ENCODE data around the gene ITGB8.
A peak's percentile ranks its signal among the peaks of the same experiment; 100 is the strongest.

Gene ITGB8

GRCh38 chr7:20316706-20317105, 14.0 kb upstream of the ITGB8 start:
- no peaks in the 10 kb centered on the region for H3K27me3 Mint-ChIP-seq (ENCODE audit: low read depth)
- peaks cover 8% of the 10 kb centered on the region for H3K4me1 Mint-ChIP-seq
- no peak overlapping the region for H3K4me3 Mint-ChIP-seq
- no peaks in the 10 kb centered on the region for H3K9me3 Mint-ChIP-seq
- TF ChIP-seq CTCF (IDR thresholded peaks at IDR 0.05; ENCODE audit: unreplicated experiment in 3 of 3), result no peak
- H3K27ac Mint-ChIP-seq, result no peak overlapping the region
- no peaks in the 10 kb centered on the region for H3K36me3 Mint-ChIP-seq (ENCODE audit: low read depth)

DNA sequence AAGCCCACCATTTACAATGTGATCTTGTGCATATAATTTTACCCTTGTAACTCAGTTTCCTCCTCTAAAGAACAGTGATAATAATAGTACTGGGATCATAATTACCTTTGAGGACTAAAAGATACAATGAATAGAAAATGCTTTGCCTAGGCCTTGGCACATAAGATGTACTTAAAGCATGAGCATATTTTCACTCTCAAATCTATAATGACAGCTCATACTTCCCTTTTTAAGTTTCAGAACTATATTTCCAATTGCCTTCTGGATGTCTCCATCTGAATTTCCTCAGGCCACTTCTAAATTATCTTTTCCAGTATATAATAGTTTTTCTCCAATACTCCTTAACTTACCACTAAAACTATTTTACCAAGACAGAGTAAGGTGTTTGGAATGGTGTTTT, 13.3 kb upstream of the ITGB8 start:
- peaks cover 8% of the 10 kb centered on the region for H3K4me1 Mint-ChIP-seq
- no peaks in the 10 kb centered on the region for H3K9me3 Mint-ChIP-seq
- H3K27ac Mint-ChIP-seq, result no peak overlapping the region
- no peaks in the 10 kb centered on the region for H3K36me3 Mint-ChIP-seq (ENCODE audit: low read depth)
- H3K4me3 Mint-ChIP-seq, result no peak overlapping the region
- no peaks in the 10 kb centered on the region for H3K27me3 Mint-ChIP-seq (ENCODE audit: low read depth)
- TF ChIP-seq CTCF (IDR thresholded peaks at IDR 0.05; ENCODE audit: unreplicated experiment in 3 of 3), result no peak

DNA sequence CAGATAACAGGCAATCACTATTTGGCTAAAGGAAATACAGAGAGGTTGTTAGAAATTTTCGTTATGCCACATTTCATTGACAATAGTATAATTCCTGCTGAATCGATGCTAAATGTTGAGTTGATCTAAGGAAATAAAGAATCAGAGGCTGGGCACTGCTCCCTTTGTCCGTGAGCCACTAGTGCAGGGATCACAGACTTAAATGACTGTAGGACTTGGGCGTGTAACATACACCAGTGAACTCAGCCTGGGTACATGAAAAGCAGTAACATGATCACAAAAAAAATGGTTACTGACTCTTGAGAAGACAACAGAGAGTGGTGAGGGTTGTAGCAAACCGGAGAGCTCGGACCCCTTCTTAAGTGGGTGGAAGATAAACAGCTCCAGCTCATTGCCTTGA, 11.8 kb upstream of the ITGB8 start:
- Mint-ChIP-seq H3K4me1 (peaks cover 14% of the 10 kb centered on the region), H3K4me3 (no peak overlapping the region), H3K27me3 (ENCODE audit: low read depth) (no peaks in the 10 kb centered on the region), H3K36me3 (ENCODE audit: low read depth) (no peaks in the 10 kb centered on the region), H3K27ac (no peak overlapping the region), H3K9me3 (no peaks in the 10 kb centered on the region)
- TF ChIP-seq CTCF (IDR thresholded peaks at IDR 0.05; ENCODE audit: unreplicated experiment in 3 of 3), result no peak

- H3K4me3 Mint-ChIP-seq, result no peak overlapping the region
- H3K27ac Mint-ChIP-seq, result no peak overlapping the region
- no peak for TF ChIP-seq CTCF (IDR thresholded peaks at IDR 0.05; ENCODE audit: unreplicated experiment in 3 of 3)
- H3K9me3 Mint-ChIP-seq, result no peaks in the 10 kb centered on the region
- no peaks in the 10 kb centered on the region for H3K27me3 Mint-ChIP-seq (ENCODE audit: low read depth)
- H3K36me3 Mint-ChIP-seq (ENCODE audit: low read depth), result no peaks in the 10 kb centered on the region
- peaks cover 8% of the 10 kb centered on the region for H3K4me1 Mint-ChIP-seq
Measured at GRCh38 chr7:20320322-20320721, 10.4 kb upstream of the ITGB8 start.

DNA sequence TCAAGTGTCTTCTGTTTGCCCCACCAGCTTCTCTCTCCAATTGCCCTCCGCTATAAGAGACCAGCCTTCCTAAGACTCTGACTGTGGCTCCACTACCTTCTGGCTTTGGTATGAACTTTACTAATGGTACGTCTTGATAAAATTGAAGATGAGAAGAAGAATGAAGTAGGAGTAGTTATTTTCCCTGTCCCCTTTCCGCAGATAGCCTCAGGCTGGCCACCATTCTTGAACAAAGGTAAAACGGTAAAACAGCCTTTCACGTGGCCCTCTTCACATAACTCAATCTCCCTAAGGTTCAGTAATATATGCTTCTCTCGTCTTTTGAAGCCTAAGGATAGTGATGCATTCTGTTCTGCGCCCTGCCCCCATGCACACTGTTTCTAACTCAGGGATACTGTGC, 9.9 kb upstream of the ITGB8 start:
- H3K27me3 Mint-ChIP-seq (ENCODE audit: low read depth), result no peaks in the 10 kb centered on the region
- no peaks in the 10 kb centered on the region for H3K9me3 Mint-ChIP-seq
- H3K4me3 Mint-ChIP-seq, result no peak overlapping the region
- TF ChIP-seq CTCF (IDR thresholded peaks at IDR 0.05; ENCODE audit: unreplicated experiment in 3 of 3), result no peak
- H3K36me3 Mint-ChIP-seq (ENCODE audit: low read depth), result no peaks in the 10 kb centered on the region
- H3K27ac Mint-ChIP-seq, result no peak overlapping the region
- peaks cover 8% of the 10 kb centered on the region for H3K4me1 Mint-ChIP-seq

DNA sequence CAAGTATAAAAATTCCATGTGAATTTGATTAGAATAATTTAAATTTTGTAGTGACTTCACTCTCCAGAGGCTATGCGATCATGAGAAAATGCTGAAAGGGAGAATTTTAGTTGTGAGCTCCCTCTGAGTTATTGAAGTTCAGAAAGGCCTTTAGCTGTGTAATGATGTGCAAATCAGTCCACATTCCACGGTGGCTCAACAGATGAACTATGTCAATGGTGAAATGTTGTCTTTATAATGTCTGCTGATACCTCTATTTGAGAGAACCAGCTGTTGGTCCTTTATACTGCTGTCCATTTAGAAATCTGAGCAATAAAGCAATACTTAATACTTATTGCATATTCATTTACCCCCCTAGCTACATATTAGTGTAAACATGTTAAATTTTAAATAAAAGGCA, 7.1 kb upstream of the ITGB8 start:
- peaks cover 16% of the 10 kb centered on the region for H3K4me1 Mint-ChIP-seq
- no peaks in the 10 kb centered on the region for H3K27me3 Mint-ChIP-seq (ENCODE audit: low read depth)
- H3K36me3 Mint-ChIP-seq (ENCODE audit: low read depth), result no peaks in the 10 kb centered on the region
- peak overlapping the region; percentile 28 to 82 (median 77) for H3K27ac Mint-ChIP-seq
- TF ChIP-seq CTCF (IDR thresholded peaks at IDR 0.05; ENCODE audit: unreplicated experiment in 3 of 3), result no peak
- H3K4me3 Mint-ChIP-seq, result no peak overlapping the region
- no peaks in the 10 kb centered on the region for H3K9me3 Mint-ChIP-seq
